ENCODE measurements around the gene TFAP2A.

DNA sequence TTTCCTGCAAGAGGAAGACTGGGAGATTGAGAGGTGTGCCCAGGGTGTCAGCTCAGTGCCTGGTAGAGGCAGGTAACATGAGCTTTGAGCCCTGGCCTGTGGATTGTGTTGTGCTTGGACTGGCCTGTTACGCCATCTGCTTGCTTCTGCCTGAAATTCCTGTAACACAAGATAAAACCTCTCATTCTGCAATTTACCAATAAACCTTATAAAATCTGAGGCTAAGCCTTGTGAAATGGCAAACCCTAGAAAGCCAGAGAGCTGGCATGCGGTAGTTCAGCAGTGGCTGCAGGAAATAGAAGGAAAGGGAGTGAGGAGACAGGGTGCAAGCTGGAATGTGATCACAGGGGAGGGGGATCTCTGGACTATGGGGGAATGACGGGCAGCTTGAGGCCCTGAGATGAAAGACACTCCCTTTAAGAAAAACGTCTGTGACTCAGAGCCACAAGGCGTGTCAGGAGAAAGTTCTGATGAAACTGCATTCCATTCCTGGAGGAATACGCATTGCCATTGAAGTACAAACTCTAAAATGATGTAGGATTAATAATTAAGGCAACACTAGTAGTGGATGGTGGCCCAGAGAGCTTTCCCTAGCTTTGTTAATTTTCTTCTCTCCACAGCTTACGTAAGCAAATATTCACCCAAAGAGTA is 26.3 kb upstream of the TFAP2A start:
- TF ChIP-seq POLR2AphosphoS5 (IDR thresholded peaks at IDR 0.05; ENCODE audit: low read depth, low read length) (no peak), POLR2A (IDR thresholded peaks at IDR 0.05; ENCODE audit: low read depth, low read length) (no peak), TAF1 (IDR thresholded peaks at IDR 0.05; ENCODE audit: low read depth, low read length) (no peak)
